Measurements from ENCODE around the gene DIP2B. TPM values are rescaled to one million over a fixed set of nuclear protein-coding genes. Genes with fewer than 3 reads are reported as not detected.

DIP2B gene
- total RNA-seq, 2 experiments from 2014 or later, result 29.5 to 30.0 TPM

DNA sequence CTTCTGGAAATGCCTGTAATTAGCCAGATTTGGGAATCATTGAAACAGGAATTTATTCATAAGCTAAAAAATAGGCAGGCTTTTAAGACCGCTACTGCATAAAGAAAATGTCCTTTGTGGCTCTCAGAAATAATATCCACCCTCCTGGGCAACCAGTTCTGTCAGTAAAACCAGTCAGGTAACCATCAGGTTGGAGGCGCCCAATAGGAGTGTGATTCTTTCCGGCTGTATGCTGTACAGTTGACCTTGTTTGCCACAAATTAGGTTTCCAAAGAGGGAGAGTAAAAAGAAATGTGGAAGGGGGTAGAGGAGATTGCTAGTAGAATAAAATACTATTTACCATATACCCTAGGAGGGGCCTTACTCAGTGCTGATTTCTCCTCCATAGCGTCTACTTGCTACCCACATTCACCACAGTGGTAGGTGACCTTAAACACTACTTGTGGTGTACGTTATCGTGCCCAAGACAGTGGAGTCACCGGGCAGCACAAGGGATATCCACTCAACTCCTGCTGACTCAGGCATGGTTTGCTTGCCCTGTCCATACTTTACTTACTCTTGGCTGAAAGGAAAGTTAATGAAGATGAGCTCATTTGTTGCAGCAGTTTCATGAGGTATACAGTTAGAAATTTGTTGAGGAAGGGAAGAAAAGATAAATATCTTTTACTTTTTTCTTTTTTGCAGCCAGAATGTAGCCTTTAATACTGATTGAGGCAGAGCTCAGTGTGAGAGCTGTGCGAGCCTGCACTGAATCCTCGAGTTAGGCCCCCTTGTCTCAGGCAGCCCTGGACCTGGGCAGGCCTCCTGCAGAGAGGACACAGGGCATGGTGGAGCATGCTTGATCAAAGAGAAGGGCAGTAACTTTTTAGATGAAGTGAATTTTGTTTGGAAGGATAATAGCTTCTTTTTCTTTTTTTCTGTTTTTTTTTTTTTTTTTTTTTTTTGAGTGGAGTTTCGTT lies 76.7 kb downstream of the DIP2B start:
- intact Hi-C loops (cut with DNase I, micrococcal nuclease), result no loop called here
- H3K27ac ChIP-seq (ENCODE audit: low read depth in 1 of 2, low read length in 2 of 2), result no peak overlapping the region
- no peaks in the 10 kb centered on the region for H3K9me3 Mint-ChIP-seq
- peaks cover 21% of the 10 kb centered on the region for H3K4me1 Mint-ChIP-seq (ENCODE audit: low read depth)
- no peaks in the 10 kb centered on the region for H3K4me1 ChIP-seq (ENCODE audit: insufficient read depth, low read length)
- H3K36me3 Mint-ChIP-seq (ENCODE audit: low read depth), result peaks cover 11% of the 10 kb centered on the region
- no peak overlapping the region for H3K27ac Mint-ChIP-seq
- no peaks in the 10 kb centered on the region for H3K9me3 ChIP-seq (ENCODE audit: control insufficient read depth in 1 of 2, insufficient read depth in 1 of 2, low read length in 2 of 2)
- TF ChIP-seq CTCF (IDR thresholded peaks at IDR 0.05), result no peak
- H3K4me3 ChIP-seq (ENCODE audit: low read length), result no peak overlapping the region
- no peaks in the 10 kb centered on the region for H3K27me3 Mint-ChIP-seq
- no peaks in the 10 kb centered on the region for H3K27me3 ChIP-seq (ENCODE audit: control insufficient read depth in 1 of 2, insufficient read depth in 2 of 2, low read length in 2 of 2)
- H3K36me3 ChIP-seq (ENCODE audit: insufficient read depth, low read length), result peaks cover 4% of the 10 kb centered on the region
- no peak for ATAC-seq (ENCODE audit: poor library complexity)
- no peak for DNase-seq
- POLR2A ChIA-PET, result interaction anchor here (0.9 kb wide), 1 partner anchor 18 kb away, joined by 3 read pairs; no protein-coding TSS in a partner anchor
- CTCF ChIA-PET, result interaction anchor here (1.1 kb wide), 1 partner anchor 77 kb away, joined by 5 read pairs; the partner anchor contains the start of gene DIP2B
- no peak overlapping the region for H3K4me3 Mint-ChIP-seq

DNA sequence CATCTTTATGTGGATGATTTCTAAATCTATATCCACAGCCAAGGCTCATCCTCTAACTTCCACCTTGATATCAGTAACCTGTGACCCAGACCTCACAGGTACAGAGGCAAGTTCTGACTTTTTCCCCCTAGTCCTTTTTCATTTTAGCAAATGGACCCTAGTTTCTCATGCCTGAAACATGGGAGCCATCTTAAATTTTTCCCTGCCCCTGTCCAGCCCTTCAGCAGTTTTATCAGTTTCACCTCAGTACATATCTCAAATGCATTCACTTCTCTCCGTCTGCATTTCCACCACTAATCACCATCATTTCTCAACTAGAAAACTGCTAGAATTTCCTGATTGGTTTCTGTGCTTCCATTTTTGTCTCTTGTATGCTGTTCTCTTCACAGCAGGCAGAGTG lies 79.3 kb downstream of the DIP2B start:
- no peaks in the 10 kb centered on the region for H3K27me3 Mint-ChIP-seq
- Histone ChIP-seq H3K27ac (ENCODE audit: low read depth in 1 of 2, low read length in 2 of 2) (no peak overlapping the region), H3K4me1 (ENCODE audit: insufficient read depth, low read length) (no peaks in the 10 kb centered on the region), H3K36me3 (ENCODE audit: insufficient read depth, low read length) (peaks cover 4% of the 10 kb centered on the region), H3K9me3 (ENCODE audit: control insufficient read depth in 1 of 2, insufficient read depth in 1 of 2, low read length in 2 of 2) (no peaks in the 10 kb centered on the region), H3K4me3 (ENCODE audit: low read length) (no peak overlapping the region), H3K27me3 (ENCODE audit: control insufficient read depth in 1 of 2, insufficient read depth in 2 of 2, low read length in 2 of 2) (no peaks in the 10 kb centered on the region)
- peaks cover 11% of the 10 kb centered on the region for H3K36me3 Mint-ChIP-seq (ENCODE audit: low read depth)
- TF ChIP-seq CTCF (IDR thresholded peaks at IDR 0.05), result no peak
- H3K27ac Mint-ChIP-seq, result no peak overlapping the region
- peaks cover 41% of the 10 kb centered on the region for H3K4me1 Mint-ChIP-seq (ENCODE audit: low read depth)
- H3K4me3 Mint-ChIP-seq, result no peak overlapping the region
- DNase-seq (no peak), ATAC-seq (ENCODE audit: poor library complexity) (no peak)
- intact Hi-C loops (cut with DNase I, micrococcal nuclease), result no loop called here
- CTCF ChIA-PET, result no interaction called here
- no peaks in the 10 kb centered on the region for H3K9me3 Mint-ChIP-seq
- POLR2A ChIA-PET, result no interaction called here

DNA sequence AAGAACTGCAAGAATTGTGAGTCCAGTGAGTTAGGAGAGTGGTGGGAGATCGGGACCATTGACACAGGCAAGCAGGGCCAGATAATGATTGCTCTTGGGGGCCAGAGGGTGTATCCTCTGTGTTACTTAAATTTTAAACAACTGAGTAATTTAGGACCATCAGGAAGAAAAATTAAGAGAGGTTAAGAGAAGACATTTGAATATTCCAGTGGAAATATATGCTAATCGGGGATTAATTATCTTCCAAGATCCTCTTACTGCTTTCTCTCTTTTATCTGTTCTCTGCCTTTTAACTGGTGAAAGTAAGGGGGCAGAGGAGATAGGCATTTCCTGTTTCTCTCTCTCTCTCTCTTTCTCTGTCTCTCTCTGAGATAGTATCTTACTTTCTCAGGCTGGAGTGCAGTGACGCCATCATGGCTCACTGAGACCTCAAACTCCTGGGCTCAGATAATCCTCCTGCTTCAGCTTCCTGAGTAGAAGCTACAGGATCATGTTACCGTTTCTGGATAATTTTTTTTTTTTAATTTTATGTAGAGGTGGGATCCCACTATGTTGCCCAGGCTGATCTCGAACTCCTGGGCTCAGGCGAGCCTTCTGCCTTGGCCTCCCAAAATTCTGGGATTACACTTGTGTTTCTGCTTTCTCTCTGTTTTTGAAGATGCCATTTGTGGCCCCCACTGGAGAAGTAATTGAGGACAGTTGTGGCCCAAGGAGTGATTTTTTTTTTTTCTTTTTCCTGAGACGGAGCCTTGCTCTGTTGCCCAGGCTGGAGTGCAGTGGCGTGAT lies 85.1 kb downstream of the DIP2B start:
- Histone ChIP-seq H3K27me3 (ENCODE audit: control insufficient read depth in 1 of 2, insufficient read depth in 2 of 2, low read length in 2 of 2) (no peaks in the 10 kb centered on the region), H3K4me3 (ENCODE audit: low read length) (no peak overlapping the region), H3K9me3 (ENCODE audit: control insufficient read depth in 1 of 2, insufficient read depth in 1 of 2, low read length in 2 of 2) (no peaks in the 10 kb centered on the region), H3K36me3 (ENCODE audit: insufficient read depth, low read length) (no peaks in the 10 kb centered on the region), H3K27ac (ENCODE audit: low read depth in 1 of 2, low read length in 2 of 2) (no peak overlapping the region), H3K4me1 (ENCODE audit: insufficient read depth, low read length) (peaks cover 10% of the 10 kb centered on the region)
- Mint-ChIP-seq H3K4me3 (no peak overlapping the region), H3K27me3 (no peaks in the 10 kb centered on the region), H3K4me1 (ENCODE audit: low read depth) (peaks cover 46% of the 10 kb centered on the region), H3K9me3 (no peaks in the 10 kb centered on the region), H3K36me3 (ENCODE audit: low read depth) (no peaks in the 10 kb centered on the region), H3K27ac (peak overlapping the region; percentile 45)
- ChIA-PET POLR2A (interaction anchor here (0.5 to 0.6 kb wide), 2 partner anchors 111 to 251 kb away, joined by 3 to 4 read pairs; no protein-coding TSS in a partner anchor), CTCF (interaction anchor here (1.4 kb wide), 1 partner anchor 48 kb away, joined by 4 read pairs; no protein-coding TSS in a partner anchor)
- no peak for TF ChIP-seq CTCF (IDR thresholded peaks at IDR 0.05)
- intact Hi-C loops (cut with DNase I, micrococcal nuclease), result no loop called here
- DNase-seq (peak in 6 of 14 experiments; percentile 4 to 49 (median 32)), ATAC-seq (ENCODE audit: poor library complexity) (peak; percentile 90)

Measured in CD4-positive, alpha-beta T cell (primary cell).